Hematopoietic multipotent progenitor cell treated with erythropoietin and hydrocortisone succinate and interleukin-3 and kit ligand, for 8 days (in vitro differentiated cells): ENCODE measurements around the gene AP1G1.
"Not testable (repeated sequence)": the region's sequence is repeated elsewhere in the genome, so short reads cannot be mapped to it uniquely, and the experiment has no call there.

Experiments used
- DNase-seq: peaks from one replicate; pipeline ENCODE4 v3.0.0-alpha.2; 2015

AP1G1 gene

DNA sequence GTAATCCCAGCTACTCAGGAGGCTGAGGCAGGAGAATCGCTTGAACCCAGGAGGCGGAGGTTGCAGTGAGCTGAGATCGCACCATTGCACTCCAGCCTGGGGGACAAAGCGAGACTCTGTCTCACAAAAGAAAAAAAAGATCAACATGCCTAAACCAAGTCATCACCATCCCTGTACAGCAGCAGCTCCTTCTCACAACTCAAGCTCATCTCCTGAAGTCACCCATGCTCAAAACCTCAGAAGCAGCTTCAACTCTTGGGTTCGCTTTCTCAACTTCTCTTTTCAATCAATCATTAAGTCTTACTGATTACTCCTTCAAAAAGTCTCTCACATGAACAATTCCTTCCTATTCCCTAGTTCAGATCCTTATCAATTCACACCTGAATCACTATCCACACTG, 115.5 kb downstream of the AP1G1 start:
- no peak for DNase-seq

DNA sequence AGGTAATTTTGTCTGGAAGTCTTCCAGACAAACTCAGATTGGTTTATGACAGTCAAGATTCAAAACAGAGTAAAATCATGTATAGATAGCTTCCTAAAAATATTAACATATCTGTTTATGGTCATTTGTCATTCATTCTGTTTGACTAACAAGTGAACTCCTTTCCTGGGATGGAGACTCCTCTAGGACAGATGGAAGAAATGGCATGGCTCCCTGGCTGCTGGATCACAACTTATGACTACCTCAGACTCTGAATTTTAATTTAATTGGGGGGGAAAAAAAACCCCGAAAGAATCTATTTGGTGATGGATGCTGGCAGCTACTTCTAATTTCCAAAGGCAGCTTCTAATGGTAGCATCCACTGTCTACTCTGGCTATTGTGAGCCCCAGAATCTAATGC, 118.7 kb downstream of the AP1G1 start:
- DNase-seq = no peak

DNA sequence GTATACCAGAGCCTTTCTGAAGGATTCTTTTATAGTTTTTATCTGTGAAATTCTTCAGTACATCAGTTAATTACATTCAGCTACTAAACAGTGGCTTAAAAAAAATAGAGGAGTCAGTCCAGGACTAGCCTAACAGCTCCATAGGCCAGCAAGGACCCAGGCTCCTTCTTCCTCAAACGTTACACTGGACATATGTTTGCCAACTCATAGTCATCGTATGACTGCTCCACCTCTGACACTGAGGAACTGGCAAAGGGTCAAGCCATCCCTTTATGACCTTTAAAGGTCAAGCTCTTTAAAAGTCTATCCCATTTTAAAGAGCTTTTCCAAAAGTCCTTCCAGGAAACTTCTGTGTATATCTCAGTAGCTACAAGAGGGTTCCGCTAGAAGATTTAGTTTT, 120.8 kb downstream of the AP1G1 start:
- no peak for DNase-seq

DNA sequence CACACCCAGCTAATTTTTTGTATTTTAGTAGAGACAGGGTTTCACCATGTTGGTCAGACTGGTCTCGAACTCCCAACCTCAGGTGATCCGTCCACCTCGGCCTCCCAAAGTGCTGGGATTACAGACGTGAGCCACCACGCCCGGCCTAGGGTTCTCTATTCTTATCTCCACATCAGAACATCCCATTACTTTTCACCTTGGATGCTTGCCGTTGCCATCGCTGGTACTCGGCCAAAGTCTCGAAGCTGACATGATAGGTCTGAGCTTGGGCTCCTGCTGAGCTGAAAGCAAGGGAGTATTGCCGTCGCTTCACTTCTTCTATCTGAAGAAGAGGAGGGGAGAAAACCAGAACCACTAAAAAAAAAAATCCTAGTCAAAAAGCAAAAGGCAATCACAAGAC, 124.4 kb downstream of the AP1G1 start:
- DNase-seq = not testable (repeated sequence)

DNA sequence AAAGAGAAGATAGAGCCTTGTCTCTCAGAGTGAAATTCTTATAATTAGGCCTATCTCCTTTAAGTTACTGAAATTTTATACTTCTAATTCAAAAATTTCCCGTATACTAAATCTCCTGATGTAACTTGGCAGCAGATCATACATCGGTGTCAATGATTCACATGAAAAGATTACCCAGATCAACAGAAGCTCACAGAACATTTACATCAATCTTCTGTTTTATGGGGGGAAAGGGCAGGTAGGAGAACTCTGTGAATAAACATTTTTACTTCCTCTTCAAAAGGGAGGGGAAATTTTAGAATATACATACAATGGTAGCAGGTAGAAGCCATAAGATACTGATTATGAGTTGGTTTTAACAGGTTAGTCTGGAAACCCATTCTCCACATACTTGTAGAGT, 127.3 kb downstream of the AP1G1 start:
- no peak for DNase-seq
